ENCODE data around the gene MSANTD1.

Gene MSANTD1

GRCh38 chr4:3267576-3268394 lies 18.8 kb downstream of the MSANTD1 start:
- DNase-seq, result peak; percentile 17

GRCh38 chr4:3268395-3269104 lies 19.6 kb downstream of the MSANTD1 start:
- DNase-seq, result no peak

- DNase-seq, result no peak
Observed at GRCh38 chr4:3269105-3269927, 20.4 kb downstream of the MSANTD1 start.

- no peak for DNase-seq
Observed at GRCh38 chr4:3269991-3270611, 21.1 kb downstream of the MSANTD1 start.

GRCh38 chr4:3271131-3271530 lies 22.2 kb downstream of the MSANTD1 start:
- DNase-seq, result no peak

- no peak for DNase-seq
Observed at GRCh38 chr4:3276986-3277385, 28.0 kb downstream of the MSANTD1 start.

GRCh38 chr4:3280466-3280865 lies 31.5 kb downstream of the MSANTD1 start:
- no peak for DNase-seq

- no peak for DNase-seq
Observed at GRCh38 chr4:3283483-3283882, 34.5 kb downstream of the MSANTD1 start.

GRCh38 chr4:3283916-3284315 lies 35.0 kb downstream of the MSANTD1 start:
- DNase-seq, result no peak

- no peak for DNase-seq
Observed at GRCh38 chr4:3284734-3285557, 36.0 kb downstream of the MSANTD1 start.

- DNase-seq, result no peak
Observed at GRCh38 chr4:3285558-3286334, 36.8 kb downstream of the MSANTD1 start.

GRCh38 chr4:3286335-3287175 lies 37.6 kb downstream of the MSANTD1 start:
- DNase-seq, result no peak

GRCh38 chr4:3287271-3287971 lies 38.5 kb downstream of the MSANTD1 start:
- no peak for DNase-seq

- no peak for DNase-seq
Observed at GRCh38 chr4:3287972-3288570, 39.1 kb downstream of the MSANTD1 start.

GRCh38 chr4:3288571-3289094 lies 39.7 kb downstream of the MSANTD1 start:
- no peak for DNase-seq

GRCh38 chr4:3290476-3290875 lies 41.5 kb downstream of the MSANTD1 start:
- DNase-seq, result peak; percentile 55

- DNase-seq, result no peak
Observed at GRCh38 chr4:3290889-3291321, 41.9 kb downstream of the MSANTD1 start.

- peak; percentile 74 for DNase-seq
Observed at GRCh38 chr4:3291411-3291968, 42.5 kb downstream of the MSANTD1 start.

Measured in NCI-H2029 (cell line).